ENCODE measurements around the gene ARID4A.
"Not testable (repeated sequence)": the region's sequence is repeated elsewhere in the genome, so short reads cannot be mapped to it uniquely, and the experiment has no call there.

ARID4A gene

DNA sequence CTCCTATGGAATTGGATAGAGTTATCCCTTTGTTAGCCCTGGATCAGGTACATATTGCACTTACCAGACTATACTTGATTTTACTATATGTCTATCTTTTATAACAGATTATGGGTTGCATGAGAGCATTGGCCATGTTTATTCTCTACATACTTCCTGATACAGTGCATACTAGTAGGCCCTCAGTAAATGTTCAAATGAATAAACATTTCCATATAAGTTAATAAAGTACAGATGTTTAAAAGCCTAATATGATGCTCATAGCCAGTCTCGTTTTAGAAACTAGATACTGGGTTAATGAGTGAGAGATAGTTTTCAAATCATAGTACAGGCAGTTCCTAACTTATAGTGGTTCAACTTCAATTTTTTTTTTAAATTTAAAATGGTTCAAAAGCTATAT lies 57.9 kb downstream of the ARID4A start:
- no peak for DNase-seq (ENCODE audit: low read depth)

GRCh38 chr14:58362272-58362671 lies 63.9 kb downstream of the ARID4A start:
- not testable (repeated sequence) for DNase-seq (ENCODE audit: low read depth)

- no peak for DNase-seq (ENCODE audit: low read depth)
Measured at GRCh38 chr14:58362798-58363412, 64.5 kb downstream of the ARID4A start.

DNA sequence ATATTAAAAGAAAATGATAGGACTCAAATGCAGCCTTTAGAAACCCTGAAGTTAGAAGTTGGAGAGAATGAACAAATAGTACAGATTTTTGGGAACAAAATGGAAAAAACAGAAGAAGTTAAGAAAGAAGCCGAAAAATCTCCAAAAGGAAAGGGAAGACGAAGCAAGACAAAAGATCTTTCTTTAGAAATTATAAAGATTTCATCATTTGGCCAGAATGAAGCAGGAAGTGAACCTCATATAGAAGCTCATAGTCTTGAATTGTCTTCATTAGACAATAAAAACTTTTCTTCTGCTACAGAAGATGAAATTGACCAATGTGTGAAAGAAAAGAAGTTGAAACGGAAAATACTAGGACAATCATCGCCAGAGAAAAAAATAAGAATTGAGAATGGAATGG lies 66.0 kb downstream of the ARID4A start:
- DNase-seq (ENCODE audit: low read depth) = no peak

GRCh38 chr14:58367296-58367695 lies 68.9 kb downstream of the ARID4A start:
- DNase-seq (ENCODE audit: low read depth) = no peak

DNA sequence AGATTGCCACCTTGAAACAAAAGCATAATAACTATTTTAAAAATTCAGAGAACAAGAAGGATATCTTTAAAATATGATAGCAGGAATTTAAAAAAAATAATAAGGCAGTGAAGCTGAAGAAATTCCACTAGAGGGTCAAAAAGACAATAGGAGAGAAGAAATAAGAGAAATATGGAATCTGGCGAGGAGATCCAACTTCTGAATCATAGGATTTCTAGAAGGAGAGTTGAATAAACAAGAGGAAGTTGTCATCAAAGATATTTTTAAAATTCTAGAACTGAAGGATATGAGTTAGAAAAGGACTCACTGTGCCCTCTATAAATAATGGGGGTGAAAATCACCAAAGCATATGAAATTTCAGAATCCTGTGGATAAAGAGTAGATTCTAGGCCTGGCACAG lies 70.6 kb downstream of the ARID4A start:
- no peak for DNase-seq (ENCODE audit: low read depth)

- DNase-seq (ENCODE audit: low read depth) = no peak
Measured at GRCh38 chr14:58376791-58377190, 78.4 kb downstream of the ARID4A start.

DNA sequence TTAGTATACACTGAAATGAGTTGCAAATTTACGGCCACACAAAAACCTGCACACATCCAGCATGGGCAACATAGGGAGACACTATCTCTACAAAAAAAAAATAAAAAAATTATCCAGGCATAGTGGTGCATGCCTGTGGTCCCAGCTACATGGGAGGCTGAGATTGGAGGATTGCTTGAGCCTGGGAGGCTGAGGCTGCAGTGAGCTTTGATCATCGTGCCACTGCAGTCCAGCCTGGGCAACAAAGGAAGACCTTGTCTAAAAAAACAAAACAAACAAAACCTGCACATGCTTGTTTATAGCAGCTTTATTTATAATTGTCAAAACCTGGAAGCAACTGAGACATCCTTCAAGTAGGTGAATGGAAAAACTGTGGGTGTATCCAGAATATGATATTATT lies 92.5 kb downstream of the ARID4A start:
- DNase-seq (ENCODE audit: low read depth) = no peak

DNA sequence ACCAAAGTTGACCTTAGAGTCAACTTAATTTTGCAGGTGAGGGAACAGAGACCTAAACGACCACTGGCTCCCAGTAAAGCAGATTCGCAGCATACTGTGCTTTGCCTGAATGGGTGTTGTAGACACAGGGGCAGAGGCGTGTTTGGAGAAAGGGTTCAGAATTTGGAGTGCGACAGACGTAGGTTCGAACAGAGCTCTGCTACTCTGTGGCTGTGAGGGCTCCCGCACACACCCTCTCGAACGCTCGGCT lies 97.1 kb downstream of the ARID4A start:
- no peak for DNase-seq (ENCODE audit: low read depth)

GRCh38 chr14:58395812-58396788 lies 97.7 kb downstream of the ARID4A start, which contains the start of gene TOMM20L:
TOMM20L (plus strand) TSS chr14:58395930; CDS start chr14:58395958, 28 bp downstream.
- DNase-seq (ENCODE audit: low read depth) = no peak

DNA sequence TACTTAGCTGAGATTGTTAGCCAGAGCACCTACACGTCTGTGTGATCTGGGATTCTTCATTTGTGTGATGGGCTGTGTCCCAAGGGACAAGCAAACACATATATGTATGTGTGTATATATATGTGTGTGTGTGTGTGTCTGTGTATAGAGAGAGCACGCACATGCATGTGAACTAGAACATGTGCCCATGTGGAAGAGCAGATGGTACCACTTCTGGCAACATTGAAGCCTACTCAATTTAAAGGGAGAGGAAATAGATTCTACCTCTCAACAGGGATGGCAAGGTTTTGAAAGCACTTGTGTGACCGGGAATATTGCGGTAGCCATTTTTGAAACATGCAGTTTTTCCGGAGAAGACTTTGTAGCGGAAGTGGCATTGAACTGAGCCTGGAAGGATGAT lies 98.8 kb downstream of the ARID4A start:
- no peak for DNase-seq (ENCODE audit: low read depth)

DNA sequence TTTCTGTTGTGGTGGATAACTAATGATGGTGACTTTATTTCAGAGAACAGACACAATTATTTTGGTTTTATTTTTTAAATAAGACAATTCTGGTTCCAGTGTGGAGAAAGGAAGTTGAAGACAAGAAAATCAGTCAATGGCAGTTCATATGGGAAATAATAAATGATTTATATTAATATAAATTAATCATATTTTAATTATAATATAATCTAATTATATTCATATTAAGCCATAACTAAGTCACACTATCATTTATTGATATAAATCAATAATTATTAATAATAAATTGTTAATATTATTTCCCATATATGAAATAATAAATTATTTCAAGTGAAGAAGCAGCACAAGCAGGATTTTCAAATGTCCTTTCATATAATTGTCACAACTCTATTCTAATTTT lies 100.1 kb downstream of the ARID4A start:
- no peak for DNase-seq (ENCODE audit: low read depth)

- no peak for DNase-seq (ENCODE audit: low read depth)
Measured at GRCh38 chr14:58398895-58399294, 100.5 kb downstream of the ARID4A start.

DNA sequence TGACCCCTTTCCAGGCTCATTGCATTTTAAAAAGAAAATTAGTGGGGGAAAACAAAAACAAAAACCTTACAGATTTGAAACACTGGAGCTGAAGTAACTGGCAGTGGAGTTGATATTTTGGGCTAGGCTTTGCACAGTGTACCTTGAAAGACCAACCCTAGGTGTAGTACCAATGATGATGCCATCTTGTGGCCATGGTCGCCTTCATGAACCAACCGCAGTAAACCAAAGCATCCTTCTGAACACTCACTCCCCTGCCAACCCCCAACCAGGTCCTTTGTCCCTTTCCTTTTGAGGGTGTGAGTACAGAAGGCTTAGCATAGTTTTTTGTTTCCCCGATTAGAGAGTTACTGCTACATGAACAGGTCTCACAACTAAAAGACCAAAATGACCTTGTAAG lies 103.2 kb downstream of the ARID4A start:
- DNase-seq (ENCODE audit: low read depth) = no peak

GRCh38 chr14:58408681-58409215 lies 110.4 kb downstream of the ARID4A start:
- no peak for DNase-seq (ENCODE audit: low read depth)

GRCh38 chr14:58414845-58415244 lies 116.5 kb downstream of the ARID4A start:
- no peak for DNase-seq (ENCODE audit: low read depth)

DNA sequence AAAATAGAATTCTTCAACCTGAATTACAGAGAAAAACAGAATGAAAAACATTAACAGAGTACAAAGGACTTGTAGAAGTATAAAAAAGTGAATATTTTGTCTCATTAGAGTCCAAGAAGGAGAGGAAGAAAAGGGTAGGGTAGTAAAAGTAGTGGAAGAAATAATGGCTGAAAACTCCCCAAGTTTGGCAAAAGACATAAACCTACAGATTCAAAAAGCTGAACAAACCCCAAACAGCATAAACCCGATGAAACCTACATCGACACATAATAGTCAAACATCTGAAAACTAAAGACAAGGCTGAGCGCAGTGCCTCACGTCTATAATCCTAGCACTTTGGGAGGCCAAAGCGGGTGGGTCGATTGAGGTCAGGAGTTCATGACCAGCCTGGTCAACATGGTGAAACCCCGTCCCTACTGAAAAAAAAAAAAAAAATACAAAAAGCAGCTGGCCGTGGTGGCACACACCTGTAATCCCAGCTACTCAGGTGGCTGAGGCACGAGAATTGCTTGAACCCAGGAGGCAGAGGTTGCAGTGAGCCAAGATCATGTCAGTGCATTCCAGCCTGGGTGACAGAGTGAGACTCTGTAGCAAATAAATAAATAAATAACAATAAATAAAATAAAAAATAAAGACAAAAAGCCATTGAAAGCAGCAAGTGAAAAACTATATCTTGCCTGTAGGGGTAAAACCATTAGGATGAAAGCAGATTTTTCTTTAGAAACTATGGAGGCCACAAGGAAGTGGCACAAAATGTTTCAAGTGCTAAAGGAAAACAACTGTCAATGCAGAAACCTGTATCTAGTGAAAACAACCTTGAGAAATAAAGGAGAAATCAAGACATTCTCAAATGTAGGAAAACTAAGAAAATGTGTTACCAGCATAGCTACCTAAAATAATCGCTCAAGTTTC lies 117.5 kb downstream of the ARID4A start:
- DNase-seq (ENCODE audit: low read depth) = no peak

DNA sequence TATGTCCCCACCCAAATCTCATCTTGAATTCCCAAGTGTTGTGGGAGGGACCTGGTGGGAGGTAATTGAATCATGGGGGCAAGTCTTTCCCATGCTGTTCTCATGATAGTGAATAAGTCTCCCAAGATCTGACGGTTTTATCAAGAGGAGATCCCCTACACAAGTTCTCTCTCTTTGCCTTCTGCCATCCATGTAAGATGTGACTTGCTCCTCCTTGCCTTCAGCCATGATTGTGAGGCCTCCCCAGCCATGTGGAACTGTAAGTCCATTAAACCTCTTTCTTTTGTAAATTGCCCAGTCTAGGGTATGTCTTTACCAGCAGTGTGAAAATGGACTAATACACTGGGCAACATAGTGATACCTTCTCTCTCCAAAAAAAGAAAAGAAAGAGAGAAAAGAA lies 118.6 kb downstream of the ARID4A start:
- not testable (repeated sequence) for DNase-seq (ENCODE audit: low read depth)

All from GM04503 (cell line).